Neural cell (in vitro differentiated cells): ENCODE results near the gene DIMT1.

Experiments used
- CTCF ChIP-seq: fragments of 450-650 bp; IDR thresholded peaks from 2 replicates; pipeline ENCODE4 v1.5.1; 2014; ENCODE audit warnings: antibody characterized with exemption, mild to moderate bottlenecking, moderate library complexity; ENCODE audit not compliant: poor library complexity, severe bottlenecking
- EP300 ChIP-seq: fragments of 450-650 bp; conservative IDR thresholded peaks from 2 replicates; pipeline ENCODE4 v1.6.1; 2014; ENCODE audit warnings: antibody characterized with exemption, mild to moderate bottlenecking, moderate library complexity; ENCODE audit not compliant: poor library complexity, severe bottlenecking
- EZH2 ChIP-seq: fragments of 200-600, 300-800 bp; shearing (Covaris generic), sonication (generic); IDR thresholded peaks from 2 replicates; pipeline ENCODE4 v1.6.1; 2014; ENCODE audit warnings: antibody characterized with exemption, low read length, borderline replicate concordance, mild to moderate bottlenecking; ENCODE audit not compliant: insufficient read depth, poor library complexity, severe bottlenecking
- POLR2AphosphoS5 ChIP-seq: IDR thresholded peaks from 2 replicates; pipeline ENCODE4 v1.6.1; 2012
- RAD21 ChIP-seq: fragments of 450-650 bp; conservative IDR thresholded peaks from 2 replicates; pipeline ENCODE4 v1.6.1; 2014; ENCODE audit warnings: antibody characterized with exemption, mild to moderate bottlenecking, moderate library complexity
- SMC3 ChIP-seq: fragments of 450-650 bp; conservative IDR thresholded peaks from 2 replicates; pipeline ENCODE4 v1.6.1; 2014; ENCODE audit warnings: antibody characterized with exemption, mild to moderate bottlenecking, moderate library complexity; ENCODE audit not compliant: poor library complexity
- TAF1 ChIP-seq: IDR thresholded peaks from 2 replicates; pipeline ENCODE4 v1.6.1; 2012; ENCODE audit warnings: low read depth

GRCh38 chr5:62343428-62343827 lies 60.3 kb downstream of the DIMT1 start:
- TF ChIP-seq CTCF (no peak), RAD21 (no peak), EP300 (no peak), TAF1 (no peak), POLR2AphosphoS5 (no peak), SMC3 (no peak), EZH2 (no peak)
